ENCODE results near the gene GBE1.

GRCh38 chr3:81477740-81478139, 283.7 kb downstream of the GBE1 start:
- TF ChIP-seq, protein P1, sequence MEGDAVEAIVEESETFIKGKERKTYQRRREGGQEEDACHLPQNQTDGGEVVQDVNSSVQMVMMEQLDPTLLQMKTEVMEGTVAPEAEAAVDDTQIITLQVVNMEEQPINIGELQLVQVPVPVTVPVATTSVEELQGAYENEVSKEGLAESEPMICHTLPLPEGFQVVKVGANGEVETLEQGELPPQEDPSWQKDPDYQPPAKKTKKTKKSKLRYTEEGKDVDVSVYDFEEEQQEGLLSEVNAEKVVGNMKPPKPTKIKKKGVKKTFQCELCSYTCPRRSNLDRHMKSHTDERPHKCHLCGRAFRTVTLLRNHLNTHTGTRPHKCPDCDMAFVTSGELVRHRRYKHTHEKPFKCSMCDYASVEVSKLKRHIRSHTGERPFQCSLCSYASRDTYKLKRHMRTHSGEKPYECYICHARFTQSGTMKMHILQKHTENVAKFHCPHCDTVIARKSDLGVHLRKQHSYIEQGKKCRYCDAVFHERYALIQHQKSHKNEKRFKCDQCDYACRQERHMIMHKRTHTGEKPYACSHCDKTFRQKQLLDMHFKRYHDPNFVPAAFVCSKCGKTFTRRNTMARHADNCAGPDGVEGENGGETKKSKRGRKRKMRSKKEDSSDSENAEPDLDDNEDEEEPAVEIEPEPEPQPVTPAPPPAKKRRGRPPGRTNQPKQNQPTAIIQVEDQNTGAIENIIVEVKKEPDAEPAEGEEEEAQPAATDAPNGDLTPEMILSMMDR (IDR thresholded peaks at IDR 0.05; ENCODE audit: low read depth, low read length): no peak
- no peak for TF ChIP-seq POLR2A (IDR thresholded peaks at IDR 0.05; ENCODE audit: extremely low read depth, insufficient read length)

Data from NB4 (cell line).